ENCODE measurements around the gene NFKBIL1.

DNA sequence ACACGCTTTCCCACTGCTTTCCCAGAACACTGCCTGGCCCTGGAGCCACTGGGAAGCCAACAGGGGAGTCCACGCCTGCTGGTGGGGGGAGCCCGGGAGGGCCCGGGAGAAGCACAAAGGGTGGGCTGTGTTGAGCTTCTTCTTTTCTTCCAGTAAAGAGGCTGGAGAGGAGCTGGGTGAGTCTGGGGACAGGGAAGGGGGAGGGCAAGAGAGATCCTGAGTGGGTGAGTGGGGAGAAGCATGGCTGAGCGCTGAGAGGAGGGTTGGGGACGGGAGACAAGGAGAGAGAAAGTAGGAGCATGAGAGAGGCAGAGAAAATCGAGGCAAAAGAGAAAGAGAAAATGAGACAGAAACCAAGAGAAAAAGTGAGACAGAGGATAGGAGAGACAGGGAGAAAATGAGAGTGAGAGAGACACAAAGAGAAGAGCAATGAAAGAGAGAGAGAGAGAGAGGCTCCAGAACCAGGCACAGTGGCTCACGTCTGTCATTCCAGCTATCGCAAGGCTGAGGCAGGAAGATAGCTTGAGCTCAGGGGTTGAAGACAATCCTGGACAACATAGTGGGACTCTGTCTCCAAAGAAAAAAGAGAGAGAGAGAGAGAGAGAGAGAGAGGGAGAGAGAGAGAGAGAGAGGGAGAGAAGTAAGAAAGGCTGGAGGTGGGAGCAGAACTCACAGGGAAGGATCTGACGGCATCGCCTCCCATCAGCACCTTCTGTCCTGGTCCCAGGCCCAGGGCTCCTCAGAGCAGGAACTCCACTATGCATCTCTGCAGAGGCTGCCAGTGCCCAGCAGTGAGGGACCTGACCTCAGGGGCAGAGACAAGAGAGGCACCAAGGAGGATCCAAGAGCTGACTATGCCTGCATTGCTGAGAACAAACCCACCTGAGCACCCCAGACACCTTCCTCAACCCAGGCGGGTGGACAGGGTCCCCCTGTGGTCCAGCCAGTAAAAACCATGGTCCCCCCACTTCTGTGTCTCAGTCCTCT, 40.7 kb downstream of the NFKBIL1 start:
- no peak for TF ChIP-seq CTCF (conservative IDR thresholded peaks at IDR 0.05; ENCODE audit: low read depth, low read length)
- no peak for TF ChIP-seq MXI1 (IDR thresholded peaks at IDR 0.05; ENCODE audit: borderline replicate concordance, low read depth, low read length)

All from IMR-90 (cell line).